SJCRH30 (cell line): ENCODE results near the gene GSTA4. TPM values are rescaled to one million over a fixed set of nuclear protein-coding genes. Genes with fewer than 3 reads are reported as not detected.
"Not testable (repeated sequence)": the region's sequence is repeated elsewhere in the genome, so short reads cannot be mapped to it uniquely, and the experiment has no call there.

Experiments used
- DNase-seq, 2 experiments: peaks; one replicate each; pipeline ENCODE4 v3.0.0-alpha.2; 2015 to 2020
- H3K27ac ChIP-seq: fragments of 250-450 bp; sonication (Bioruptor Pico); 2 replicates; pipeline ENCODE4 v1.5.1; 2020; ENCODE audit warnings: mild to moderate bottlenecking, moderate library complexity
- H3K27me3 ChIP-seq: fragments of 250-450 bp; sonication (Bioruptor Pico); 2 replicates; pipeline ENCODE4 v1.5.1; 2020; ENCODE audit warnings: mild to moderate bottlenecking, moderate library complexity
- H3K36me3 ChIP-seq: fragments of 250-450 bp; sonication (Bioruptor Pico); 2 replicates; pipeline ENCODE4 v1.5.1; 2020; ENCODE audit warnings: mild to moderate bottlenecking, moderate library complexity
- H3K4me1 ChIP-seq: fragments of 250-450 bp; sonication (Bioruptor Pico); 2 replicates; pipeline ENCODE4 v1.5.1; 2020; ENCODE audit warnings: mild to moderate bottlenecking, moderate library complexity
- H3K4me3 ChIP-seq: fragments of 250-450 bp; sonication (Bioruptor Pico); 2 replicates; pipeline ENCODE4 v1.5.1; 2020; ENCODE audit warnings: mild to moderate bottlenecking, moderate library complexity
- H3K9me3 ChIP-seq: fragments of 250-450 bp; sonication (Bioruptor Pico); replicated peaks from 2 replicates; pipeline ENCODE4 v1.5.1; 2020; ENCODE audit warnings: mild to moderate bottlenecking, moderate library complexity
- total RNA-seq: library from RNA; depleted of rRNA; stranded (reverse); fragments of >200 nt; shearing (Covaris generic); gene quantifications from 2 replicates; pipeline ENCODE4 v1.2.3, GENCODE V29; 2014

GSTA4 gene
- total RNA-seq, 1 experiment from 2014 or later: 28.9 TPM

DNA sequence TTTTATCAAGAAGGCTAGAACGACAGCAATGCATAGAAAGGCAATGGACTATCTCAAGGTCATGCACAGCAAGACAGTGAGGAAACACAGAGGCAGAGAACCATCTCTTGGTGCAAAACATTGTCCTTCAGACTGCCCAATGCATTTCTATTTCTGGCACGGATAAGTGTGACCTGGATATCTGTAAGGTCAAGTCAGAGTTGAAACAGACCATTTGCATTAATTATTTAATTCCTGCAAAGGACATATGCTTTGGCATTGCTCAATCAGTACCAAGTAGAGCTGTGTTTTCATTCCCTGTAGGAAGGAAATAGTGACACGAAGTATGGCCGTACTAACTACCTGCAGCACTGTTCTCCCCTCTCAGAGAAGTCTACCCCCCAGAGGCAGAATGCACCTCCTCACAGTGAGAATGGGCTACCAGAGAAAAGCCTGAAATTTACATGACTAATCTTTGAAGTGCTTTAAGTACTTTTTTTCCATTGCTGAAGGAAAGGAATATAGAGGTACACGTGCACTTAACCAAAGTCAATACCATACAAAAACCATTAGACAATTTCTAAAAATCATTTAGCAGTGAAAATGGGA is 32.1 kb upstream of the GSTA4 start:
- Histone ChIP-seq H3K9me3 (no peaks in the 10 kb centered on the region), H3K4me3 (no peak overlapping the region), H3K4me1 (no peaks in the 10 kb centered on the region), H3K36me3 (no peaks in the 10 kb centered on the region; the same call in 1 of the 2 replicates), H3K27me3 (no peaks in the 10 kb centered on the region), H3K27ac (no peak overlapping the region)
- DNase-seq: no peak

DNA sequence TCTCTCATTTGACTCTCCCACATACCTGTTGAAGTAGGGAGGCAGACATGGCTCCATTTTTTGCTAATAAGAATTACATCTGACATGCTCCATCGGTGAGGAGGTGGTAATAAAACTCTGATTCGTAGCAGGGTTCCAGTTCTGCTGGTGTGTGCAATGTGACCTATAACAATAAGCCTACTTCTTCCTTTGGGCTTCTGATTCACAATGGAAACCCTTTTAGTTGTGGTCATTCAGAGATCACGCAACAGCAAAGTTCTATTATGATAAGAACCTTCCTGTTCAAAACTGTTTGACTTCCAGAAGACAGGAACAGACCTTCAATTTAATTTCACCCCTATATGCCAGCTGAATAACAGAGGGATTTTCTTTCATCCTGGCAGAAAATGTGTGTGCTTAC is 31.4 kb upstream of the GSTA4 start:
- H3K9me3 ChIP-seq: no peaks in the 10 kb centered on the region
- no peak overlapping the region for H3K27ac ChIP-seq
- no peaks in the 10 kb centered on the region for H3K27me3 ChIP-seq
- no peak for DNase-seq
- H3K36me3 ChIP-seq: no peaks in the 10 kb centered on the region; the same call in 1 of the 2 replicates
- H3K4me3 ChIP-seq: no peak overlapping the region
- no peaks in the 10 kb centered on the region for H3K4me1 ChIP-seq

DNA sequence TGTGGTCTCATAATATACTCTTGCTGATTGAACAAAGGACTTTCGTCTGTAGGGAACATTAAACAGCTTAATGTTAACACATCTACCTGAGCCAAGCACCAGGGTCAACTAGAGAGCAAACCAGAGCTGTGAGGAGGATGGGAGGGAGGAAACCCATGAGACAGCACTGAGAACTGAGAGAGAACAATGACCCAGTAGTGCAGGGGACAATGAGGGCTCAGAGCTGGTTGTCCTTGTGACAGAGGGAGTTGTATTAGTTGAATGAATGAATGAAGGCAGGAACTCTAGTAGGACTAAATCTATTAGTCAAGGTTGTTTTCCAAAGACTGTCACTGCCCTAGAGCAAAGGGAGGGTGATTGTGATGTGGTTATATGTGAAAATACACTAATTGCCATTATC is 28.2 kb upstream of the GSTA4 start:
- Histone ChIP-seq H3K4me3 (no peak overlapping the region), H3K4me1 (no peaks in the 10 kb centered on the region), H3K27me3 (no peaks in the 10 kb centered on the region), H3K36me3 (no peaks in the 10 kb centered on the region), H3K9me3 (no peaks in the 10 kb centered on the region), H3K27ac (no peak overlapping the region)
- DNase-seq: no peak

DNA sequence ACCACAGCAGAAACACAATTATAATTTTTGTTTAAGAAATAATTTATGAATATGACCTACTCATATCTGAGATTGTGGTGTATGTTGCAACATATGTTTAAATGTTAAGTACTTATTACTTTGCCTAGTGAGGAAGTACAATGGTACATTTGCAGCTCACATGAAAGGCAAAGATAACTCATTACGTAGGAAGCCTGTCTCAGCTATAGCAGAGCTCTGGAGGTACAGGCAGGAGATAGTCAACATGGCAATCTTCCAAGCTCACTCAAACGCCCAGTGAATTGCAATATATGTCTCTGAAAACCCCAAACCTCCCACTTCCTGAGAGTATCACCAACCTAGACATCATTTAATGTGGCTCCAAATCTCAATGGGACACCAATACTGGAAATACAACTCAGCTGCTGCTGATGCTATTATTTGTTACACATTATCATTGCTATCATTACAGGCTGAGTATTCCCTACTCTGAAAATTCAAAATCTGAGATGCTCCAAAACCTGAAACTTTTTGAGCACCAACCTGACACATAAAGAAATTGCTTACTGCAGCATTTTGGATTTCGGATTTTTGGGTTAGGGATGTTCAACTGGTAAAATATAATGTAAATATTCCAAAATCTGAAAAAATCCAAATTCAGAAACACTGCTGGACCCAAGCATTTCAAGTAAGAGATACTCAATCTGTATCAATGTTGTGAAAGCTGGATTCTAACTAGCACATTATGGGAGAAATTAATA is 25.1 kb upstream of the GSTA4 start:
- no peak for DNase-seq
- no peaks in the 10 kb centered on the region for H3K27me3 ChIP-seq
- H3K4me3 ChIP-seq: no peak overlapping the region
- H3K4me1 ChIP-seq: no peaks in the 10 kb centered on the region
- no peaks in the 10 kb centered on the region for H3K36me3 ChIP-seq
- no peaks in the 10 kb centered on the region for H3K9me3 ChIP-seq
- H3K27ac ChIP-seq: no peak overlapping the region

DNA sequence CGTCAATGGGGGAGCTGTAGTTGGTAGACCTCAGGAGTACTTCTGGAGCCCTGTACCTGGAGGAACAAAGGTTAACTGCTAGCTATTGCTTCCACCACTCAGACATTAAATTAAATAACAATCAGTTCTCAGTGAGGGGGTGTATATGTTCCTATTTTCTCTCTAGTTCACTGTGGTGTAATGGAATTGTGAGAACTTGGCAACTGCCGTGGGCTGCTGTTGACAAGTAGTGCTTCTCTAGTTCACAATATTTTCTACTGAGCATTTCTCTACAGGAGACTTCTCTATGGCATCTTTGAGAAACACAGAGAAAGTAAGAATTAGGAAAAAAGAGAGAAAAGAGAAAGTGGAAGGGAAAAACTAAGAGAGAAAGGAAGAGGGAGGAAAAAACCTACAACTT is 23.4 kb upstream of the GSTA4 start:
- no peak overlapping the region for H3K4me3 ChIP-seq
- H3K4me1 ChIP-seq: no peaks in the 10 kb centered on the region
- H3K36me3 ChIP-seq: no peaks in the 10 kb centered on the region
- no peak overlapping the region for H3K27ac ChIP-seq
- no peak for DNase-seq
- no peaks in the 10 kb centered on the region for H3K9me3 ChIP-seq
- no peaks in the 10 kb centered on the region for H3K27me3 ChIP-seq

DNA sequence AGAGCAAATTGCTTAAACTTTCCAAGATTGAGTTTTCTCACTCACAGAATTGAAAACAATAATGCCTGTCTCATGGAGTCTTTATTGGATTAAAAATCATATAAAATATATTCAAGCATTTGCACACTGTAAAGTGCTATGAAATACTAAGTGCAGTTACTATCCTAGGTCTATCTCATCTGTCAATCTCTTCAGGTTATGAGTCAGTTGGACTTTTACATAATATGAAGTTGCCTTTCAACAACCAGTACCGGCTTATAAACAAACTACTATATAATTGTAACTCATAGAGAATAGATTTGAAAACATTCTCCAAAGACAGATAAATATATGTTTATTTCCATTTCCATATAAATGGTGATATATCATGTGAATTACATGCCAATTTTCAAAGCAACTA is 20.4 kb upstream of the GSTA4 start:
- H3K27ac ChIP-seq: no peak overlapping the region
- no peaks in the 10 kb centered on the region for H3K27me3 ChIP-seq
- H3K36me3 ChIP-seq: no peaks in the 10 kb centered on the region
- H3K4me3 ChIP-seq: no peak overlapping the region
- DNase-seq: no peak
- no peaks in the 10 kb centered on the region for H3K9me3 ChIP-seq
- no peaks in the 10 kb centered on the region for H3K4me1 ChIP-seq

DNA sequence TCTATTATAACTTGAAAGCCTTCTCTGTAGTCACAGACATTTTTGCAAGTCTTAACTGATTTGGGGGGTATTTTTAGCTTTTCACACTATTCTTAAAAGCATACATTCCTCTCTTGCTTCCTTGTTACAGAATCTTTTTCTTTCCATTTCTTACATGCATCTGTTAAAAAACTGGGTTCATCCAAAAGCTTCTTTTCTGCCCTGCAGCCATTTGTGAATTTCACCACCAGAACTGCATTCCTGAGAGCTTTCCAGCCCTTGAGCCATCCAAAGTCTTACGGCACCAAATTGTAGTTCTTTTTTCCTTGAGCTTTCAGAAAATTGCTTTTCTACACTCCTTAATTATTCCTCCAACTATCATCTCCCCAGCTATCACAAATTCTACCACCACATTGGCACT is 19.7 kb upstream of the GSTA4 start:
- no peaks in the 10 kb centered on the region for H3K27me3 ChIP-seq
- H3K4me3 ChIP-seq: no peak overlapping the region
- no peaks in the 10 kb centered on the region for H3K9me3 ChIP-seq
- no peak overlapping the region for H3K27ac ChIP-seq
- DNase-seq: no peak
- no peaks in the 10 kb centered on the region for H3K4me1 ChIP-seq
- no peaks in the 10 kb centered on the region for H3K36me3 ChIP-seq

DNA sequence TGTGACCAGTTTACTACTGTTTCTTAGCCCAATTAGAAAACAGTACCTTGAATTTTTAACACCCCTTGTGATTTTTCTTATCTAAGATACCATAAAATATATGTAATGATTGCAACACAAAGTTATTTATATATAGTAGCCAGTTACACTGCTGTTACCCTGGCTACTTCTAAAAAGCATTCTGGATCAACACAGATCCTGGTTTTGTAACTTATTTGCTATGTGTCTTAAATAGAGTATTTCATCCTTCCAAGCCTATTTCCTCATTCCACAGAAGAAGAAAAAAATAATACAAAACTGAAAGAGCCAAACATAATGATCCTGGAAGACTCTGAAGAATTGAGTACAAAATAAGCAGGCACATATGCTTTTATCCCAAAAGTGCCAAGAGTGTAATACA is 19.0 kb upstream of the GSTA4 start:
- no peak for DNase-seq
- no peaks in the 10 kb centered on the region for H3K27me3 ChIP-seq
- no peak overlapping the region for H3K4me3 ChIP-seq
- H3K36me3 ChIP-seq: no peaks in the 10 kb centered on the region
- no peaks in the 10 kb centered on the region for H3K4me1 ChIP-seq
- H3K9me3 ChIP-seq: no peaks in the 10 kb centered on the region
- no peak overlapping the region for H3K27ac ChIP-seq

DNA sequence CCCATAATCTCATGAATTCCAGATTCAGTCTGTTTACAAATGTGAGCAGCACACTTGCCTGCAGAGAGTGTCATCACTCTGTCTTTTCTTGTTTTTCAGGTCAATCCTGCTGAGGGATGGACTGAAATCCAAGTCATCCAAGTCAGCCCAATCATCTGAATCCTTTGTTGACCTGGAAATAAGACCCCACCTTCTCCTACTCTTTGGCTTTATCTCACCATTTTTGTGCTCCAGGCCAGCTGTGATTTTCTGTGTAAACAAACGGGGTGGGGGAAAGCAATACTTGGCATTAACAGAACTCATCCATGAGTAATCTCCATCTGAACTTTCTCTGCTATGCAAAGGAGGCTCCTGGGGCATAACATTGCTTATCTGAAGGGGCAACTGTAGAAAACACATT is 16.9 kb upstream of the GSTA4 start:
- H3K27ac ChIP-seq: no peak overlapping the region
- no peaks in the 10 kb centered on the region for H3K36me3 ChIP-seq
- no peak for DNase-seq

DNA sequence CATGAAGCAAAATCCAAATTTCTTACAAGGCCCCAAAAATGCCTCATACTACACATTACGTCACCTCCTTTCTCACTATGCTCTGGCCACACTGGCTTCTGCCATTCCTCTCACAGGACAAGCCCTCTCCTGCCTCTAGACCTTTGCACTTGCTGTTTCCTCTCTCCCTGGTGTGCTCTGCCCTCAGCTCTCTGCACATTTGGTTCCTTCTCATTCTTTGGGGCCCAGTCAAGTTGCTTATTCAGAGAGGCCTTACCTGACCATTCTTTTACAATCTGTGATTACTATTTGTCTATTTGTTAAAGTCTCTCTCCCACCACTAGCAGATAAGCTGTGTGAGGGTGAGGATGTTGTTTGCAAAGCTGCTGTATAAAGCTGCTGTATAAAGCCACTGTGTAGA is 15.4 kb upstream of the GSTA4 start:
- Histone ChIP-seq H3K27ac (no peak overlapping the region), H3K4me3 (no peak overlapping the region), H3K27me3 (no peaks in the 10 kb centered on the region), H3K9me3 (no peaks in the 10 kb centered on the region), H3K4me1 (no peaks in the 10 kb centered on the region), H3K36me3 (no peaks in the 10 kb centered on the region)
- no peak for DNase-seq

More for the DNA sequence above, 16.9 kb upstream of the GSTA4 start:
- Histone ChIP-seq H3K9me3 (no peaks in the 10 kb centered on the region), H3K4me3 (no peak overlapping the region), H3K27me3 (no peaks in the 10 kb centered on the region), H3K4me1 (no peaks in the 10 kb centered on the region)

DNA sequence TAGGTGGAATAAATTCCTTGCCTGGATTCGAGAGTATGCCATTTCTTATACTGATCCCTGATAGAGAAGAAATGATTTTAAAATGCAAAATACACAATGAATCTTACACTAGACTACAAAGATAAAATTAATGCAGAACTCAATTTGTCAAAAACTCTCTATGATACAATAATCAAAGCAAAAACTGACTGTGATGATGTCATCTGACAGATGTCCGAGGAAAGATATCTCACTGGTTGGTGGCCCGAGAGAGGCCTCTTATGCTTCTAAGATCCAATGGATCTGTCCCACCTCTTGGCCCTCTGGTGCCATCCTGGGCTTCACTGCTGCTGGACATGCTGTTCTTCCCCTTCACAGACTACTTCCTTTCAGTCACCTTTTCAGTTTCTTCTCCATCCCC is 14.4 kb upstream of the GSTA4 start:
- Histone ChIP-seq H3K36me3 (no peaks in the 10 kb centered on the region), H3K4me1 (no peaks in the 10 kb centered on the region), H3K9me3 (no peaks in the 10 kb centered on the region), H3K27ac (no peak overlapping the region), H3K27me3 (no peaks in the 10 kb centered on the region), H3K4me3 (no peak overlapping the region)
- DNase-seq: no peak

DNA sequence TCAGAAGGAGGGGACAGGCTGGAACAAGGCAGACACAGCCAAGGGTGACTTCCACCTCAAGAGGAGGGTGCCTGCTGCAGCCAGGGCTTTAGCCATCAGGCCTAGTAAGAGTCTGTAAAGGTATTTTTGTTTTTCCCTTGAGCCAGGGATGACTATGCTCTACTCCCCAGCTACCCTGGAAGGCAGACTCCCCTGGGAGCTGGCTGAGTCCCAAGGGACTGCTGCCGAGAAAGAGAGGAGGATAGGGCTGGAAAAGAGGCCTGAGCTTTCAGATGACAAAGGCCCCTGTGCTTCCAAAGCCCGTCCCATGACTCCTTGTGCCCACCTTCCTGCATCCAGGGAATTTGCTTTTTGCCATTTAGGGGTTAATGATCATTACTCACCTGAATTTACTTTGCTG is 14.0 kb upstream of the GSTA4 start:
- H3K9me3 ChIP-seq: no peaks in the 10 kb centered on the region
- H3K36me3 ChIP-seq: no peaks in the 10 kb centered on the region
- H3K27me3 ChIP-seq: no peaks in the 10 kb centered on the region
- no peak for DNase-seq
- no peak overlapping the region for H3K27ac ChIP-seq
- H3K4me3 ChIP-seq: no peak overlapping the region
- no peaks in the 10 kb centered on the region for H3K4me1 ChIP-seq

DNA sequence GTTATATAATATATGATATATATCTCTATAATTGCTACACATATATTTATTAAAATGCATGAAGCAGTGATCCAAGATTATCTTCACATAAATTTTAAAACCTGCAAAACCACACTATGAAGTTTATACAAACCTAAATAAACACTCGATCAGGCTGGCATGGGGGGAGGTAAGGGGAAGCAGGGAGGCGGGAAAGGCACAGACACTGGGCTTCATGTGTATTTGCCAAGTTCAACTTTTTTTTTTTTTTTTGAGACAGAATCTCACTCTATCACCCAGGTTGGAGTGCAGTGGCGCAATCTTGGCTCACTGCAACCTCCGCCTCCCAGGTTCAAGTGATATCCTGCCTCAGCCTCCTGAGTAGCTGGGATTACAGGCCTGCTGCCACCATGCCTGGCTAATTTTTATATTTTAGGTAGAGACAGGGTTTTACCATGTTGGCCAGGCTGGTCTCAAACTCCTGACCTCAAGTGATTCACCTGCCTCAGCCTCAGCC is 13.2 kb upstream of the GSTA4 start:
- H3K4me1 ChIP-seq, H3K27me3 ChIP-seq, H3K4me3 ChIP-seq, H3K9me3 ChIP-seq, H3K27ac ChIP-seq, H3K36me3 ChIP-seq, DNase-seq: not testable (repeated sequence)

DNA sequence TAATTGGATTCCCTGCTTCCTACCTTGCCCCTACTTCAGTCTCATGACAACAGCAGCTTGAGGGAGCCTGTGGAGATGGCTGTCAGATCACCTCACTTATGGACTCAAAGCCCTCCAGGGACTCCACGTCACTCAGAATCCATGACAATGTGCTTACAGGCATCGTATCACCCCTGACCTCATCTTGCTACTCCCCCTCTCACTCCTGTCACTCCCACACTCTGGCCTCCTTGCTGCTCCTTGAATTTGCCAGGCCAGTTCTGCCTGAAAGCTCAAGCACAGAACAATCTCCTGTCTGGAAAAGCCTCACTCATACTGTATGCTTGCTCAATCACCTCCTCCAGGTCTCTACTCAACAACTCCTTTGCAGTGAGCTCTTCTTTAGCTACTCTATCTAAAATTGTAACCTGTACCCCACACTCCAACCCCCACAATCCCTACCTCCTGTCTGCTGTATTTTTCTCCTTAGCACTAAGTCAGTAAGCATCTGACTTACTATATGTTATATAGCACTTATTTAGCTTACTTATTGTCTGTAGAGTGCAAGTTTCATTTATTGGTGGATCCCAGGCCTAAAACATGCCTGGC is 10.7 kb upstream of the GSTA4 start:
- DNase-seq: no peak
- no peaks in the 10 kb centered on the region for H3K27me3 ChIP-seq
- no peak overlapping the region for H3K27ac ChIP-seq
- no peaks in the 10 kb centered on the region for H3K9me3 ChIP-seq
- no peaks in the 10 kb centered on the region for H3K4me1 ChIP-seq
- H3K36me3 ChIP-seq: no peaks in the 10 kb centered on the region
- no peak overlapping the region for H3K4me3 ChIP-seq

DNA sequence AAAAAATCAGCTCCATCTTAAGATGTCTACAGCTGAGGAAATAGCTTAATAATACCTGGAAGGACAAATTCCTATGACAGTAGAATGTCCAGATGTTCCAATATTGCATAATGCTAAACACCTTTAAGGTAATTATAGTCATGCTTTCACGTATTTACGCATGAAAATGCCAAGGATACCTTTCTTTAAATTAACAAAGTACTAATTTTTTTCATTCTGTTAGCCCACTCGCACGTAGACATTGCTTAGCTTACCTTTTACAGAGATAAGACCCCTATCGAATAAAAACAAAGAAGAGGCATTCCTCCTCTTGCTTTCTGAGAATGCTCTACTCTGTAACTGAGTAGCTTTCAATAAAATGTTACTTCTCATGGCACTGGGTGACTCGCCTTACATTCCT is 4.4 kb upstream of the GSTA4 start:
- Histone ChIP-seq H3K9me3 (no peaks in the 10 kb centered on the region), H3K27me3 (no peaks in the 10 kb centered on the region), H3K4me3 (no peak overlapping the region), H3K36me3 (no peaks in the 10 kb centered on the region), H3K4me1 (no peaks in the 10 kb centered on the region; the same call in 1 of the 2 replicates), H3K27ac (no peak overlapping the region)
- no peak for DNase-seq
